Uterine smooth muscle cell (primary cell): Measurements from ENCODE around the gene DAAM2. TPM values are rescaled to one million over a fixed set of nuclear protein-coding genes. Genes with fewer than 3 reads are reported as not detected.

ENCODE experiments used
- total RNA-seq: library from RNA; depleted of rRNA; stranded (reverse); fragments of >200 nt; gene quantifications from 2 replicates; pipeline ENCODE4 v1.2.3, GENCODE V29; 2014

Gene DAAM2
- total RNA-seq, result 3.8 and 6.5 TPM in 2 replicates

DNA sequence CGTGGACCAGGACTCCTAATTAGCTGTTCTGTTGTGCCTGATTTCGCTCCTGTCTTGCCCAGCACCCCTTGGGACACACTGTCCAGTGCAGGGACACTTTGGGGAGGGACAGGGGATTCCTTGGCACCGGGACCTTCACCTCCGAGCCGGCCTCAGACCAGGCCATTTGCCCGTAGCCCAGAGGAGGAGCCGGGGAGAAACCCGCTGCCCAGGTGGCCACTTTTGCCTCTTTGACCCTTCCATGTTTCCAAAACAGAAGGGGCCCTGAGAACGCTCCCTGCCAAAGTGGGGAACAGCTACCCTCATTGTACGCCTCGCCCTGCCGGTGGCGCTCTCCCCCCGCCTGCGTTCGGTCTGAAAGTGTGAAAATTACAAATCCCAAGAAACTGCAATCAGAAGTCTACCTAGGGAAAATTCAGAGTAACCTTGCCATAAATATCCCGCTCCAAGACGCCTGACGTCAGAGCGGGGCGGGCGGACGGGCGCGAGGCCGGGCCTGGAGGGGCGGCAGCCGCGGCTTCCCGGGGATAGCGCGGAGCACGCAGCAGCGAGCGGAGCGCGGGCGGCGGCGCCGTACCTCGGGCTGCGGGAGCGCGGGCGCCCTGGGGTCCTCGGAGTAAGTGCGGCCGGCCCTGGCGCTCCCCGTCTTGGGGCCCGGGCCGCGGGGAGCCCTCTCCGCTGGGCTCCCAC is at the start of gene DAAM2:
DAAM2 (plus strand) TSS at position 527 of the 690 bp plus-strand sequence. CDS start 63,927 bp downstream, outside the sequence.

DNA sequence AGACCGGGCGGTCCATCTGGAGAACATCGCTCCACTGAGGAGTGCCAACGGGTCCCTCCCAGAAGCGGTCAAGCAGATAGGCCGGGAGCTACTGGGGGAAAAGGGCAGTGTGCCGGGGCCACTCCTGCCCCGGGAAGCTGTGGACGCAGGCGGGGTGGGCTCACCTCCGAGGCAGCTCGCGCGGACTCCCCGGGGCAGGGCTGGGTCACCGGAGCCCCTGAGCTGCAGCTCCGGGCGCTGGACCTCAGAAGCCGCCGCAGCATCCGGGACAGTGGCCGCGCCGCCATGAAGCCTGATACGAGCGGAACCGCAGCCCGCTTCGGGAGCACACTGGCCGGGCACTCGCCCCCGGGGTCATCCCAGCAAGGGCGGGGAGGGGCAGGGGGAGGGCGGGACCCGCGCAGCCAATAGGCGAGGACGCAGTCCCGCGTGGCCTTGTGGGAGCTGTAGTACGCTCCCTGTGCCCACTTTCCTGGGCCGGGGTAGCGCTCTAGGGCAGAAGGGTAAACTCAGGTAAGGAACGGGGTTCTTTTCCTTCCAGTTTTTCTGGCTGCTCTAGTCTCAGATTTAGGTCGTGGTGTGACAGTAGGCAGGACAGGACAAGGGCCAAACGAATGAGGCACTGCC is 142.1 kb downstream of the DAAM2 start, which contains the start of gene MOCS1:
MOCS1 (minus strand) TSS at position 332 of the 627 bp plus-strand sequence; CDS start at position 287, 45 bp downstream.

Other genes starting within 250 kb of the DAAM2 start
- 0.33 and 0.87 TPM in 2 replicates for gene KIF6, start 67.0 kb upstream of the DAAM2 start, total RNA-seq
- 9.8 and 11.9 TPM in 2 replicates for gene MOCS1, start 142.1 kb downstream of the DAAM2 start, total RNA-seq